Caco-2 (cell line): Measurements from ENCODE around the gene MPPED1. TPM values are rescaled to one million over a fixed set of nuclear protein-coding genes. Genes with fewer than 3 reads are reported as not detected.

Experiments used
- BruUV-seq: library from RNA; stranded (reverse); fragments of 400-500 nt; replicated peaks from 2 replicates; lab custom pipeline; 2021; lab: Mats Ljungman, UMichigan
- CTCF ChIA-PET: fragments of 300-600 bp; sonication (Branson Sonifier 250); formaldehyde crosslinking; loops from one replicate; lab custom pipeline; 2022; ENCODE audit warnings: antibody characterized with exemption; lab: Charles Lee
- POLR2A ChIA-PET: fragments of 300-600 bp; sonication (Branson Sonifier 250); formaldehyde crosslinking; loops from one replicate; lab custom pipeline; 2022; ENCODE audit warnings: antibody characterized with exemption; lab: Charles Lee
- DNase-seq, 2 experiments: peaks; one replicate each; pipeline versions ENCODE4 v3.0.0 to v3.0.0-alpha.2; 2020 to 2022
- H3K27me3 ChIP-seq: replicated peaks from 2 replicates; pipeline ENCODE4 v1.6.0; 2011; ENCODE audit warnings: low read length; ENCODE audit not compliant: control insufficient read depth, insufficient read depth
- H3K36me3 ChIP-seq: 2 replicates; pipeline ENCODE4 v1.5.1; 2011; ENCODE audit warnings: low read length; ENCODE audit not compliant: control insufficient read depth, insufficient read depth
- H3K4me1 ChIP-seq: fragments of 250-450 bp; sonication (Bioruptor Pico); 2 replicates; pipeline ENCODE4 v1.5.1; 2020; ENCODE audit warnings: mild to moderate bottlenecking
- H3K4me3 ChIP-seq: 2 replicates; pipeline ENCODE4 v1.5.1; 2011; ENCODE audit warnings: low read depth, mild to moderate bottlenecking, control low read depth, low read length
- H3K9me3 ChIP-seq: fragments of 250-450 bp; sonication (Bioruptor Pico); 2 replicates; pipeline ENCODE4 v1.5.1; 2020; ENCODE audit warnings: mild to moderate bottlenecking, moderate library complexity
- H3K27ac Mint-ChIP-seq: one replicate; pipeline ENCODE4 v1.8.0; 2022; ENCODE audit warnings: mixed read lengths; ENCODE audit not compliant: unreplicated experiment
- H3K27me3 Mint-ChIP-seq: one replicate; pipeline ENCODE4 v1.8.0; 2022; ENCODE audit warnings: mixed read lengths; ENCODE audit not compliant: insufficient read depth, unreplicated experiment
- H3K36me3 Mint-ChIP-seq: one replicate; pipeline ENCODE4 v1.8.0; 2022; ENCODE audit warnings: mild to moderate bottlenecking, mixed read lengths; ENCODE audit not compliant: insufficient read depth, unreplicated experiment
- H3K4me1 Mint-ChIP-seq: one replicate; pipeline ENCODE4 v1.8.0; 2022; ENCODE audit warnings: low read depth, mixed read lengths; ENCODE audit not compliant: unreplicated experiment
- H3K4me3 Mint-ChIP-seq: one replicate; pipeline ENCODE4 v1.8.0; 2022; ENCODE audit warnings: mild to moderate bottlenecking, moderate library complexity, mixed read lengths; ENCODE audit not compliant: unreplicated experiment
- H3K9me3 Mint-ChIP-seq: one replicate; pipeline ENCODE4 v1.8.0; 2022; ENCODE audit warnings: mixed read lengths; ENCODE audit not compliant: unreplicated experiment
- CTCF ChIP-seq, 2 experiments: fragments of 200-600 bp in 1 of 2; IDR thresholded peaks; 1 replicate in 1 of 2; 2 replicates in 1 of 2; pipeline versions ENCODE4 v1.5.1 to v1.8.0; 2011 to 2022; ENCODE audit warnings: antibody characterized with exemption in 1 of 2, control low read depth in 1 of 2, inconsistent platforms in 1 of 2, low read depth in 1 of 2, low read length in 1 of 2, mild to moderate bottlenecking in 1 of 2, moderate library complexity in 1 of 2; ENCODE audit not compliant: insufficient read depth in 1 of 2, severe bottlenecking in 1 of 2, unreplicated experiment in 1 of 2
- intact Hi-C: fragments of 100-400 bp; cut with micrococcal nuclease; formaldehyde crosslinking; loops from one replicate; pipeline ENCODE4 v1.10.0; 2022; ENCODE audit not compliant: unreplicated experiment
- total RNA-seq: library from RNA; stranded (reverse); gene quantifications from 2 replicates; pipeline ENCODE4 v1.2.3, GENCODE V29; 2022

MPPED1 gene
- total RNA-seq, 1 experiment from 2014 or later, result not detected

- no peak overlapping the region for H3K4me3 Mint-ChIP-seq
- CTCF ChIA-PET, result no interaction called here
- no peaks in the 10 kb centered on the region for H3K9me3 Mint-ChIP-seq
Observed at GRCh38 chr22:43434275-43434927, 22.6 kb downstream of the MPPED1 start.

GRCh38 chr22:43434928-43435311 is 23.1 kb downstream of the MPPED1 start:
- no peaks in the 10 kb centered on the region for H3K9me3 Mint-ChIP-seq
- no peak for TF ChIP-seq CTCF (IDR thresholded peaks at IDR 0.05; ENCODE audit: insufficient read depth in 1 of 2, low read depth in 1 of 2, low read length in 1 of 2, severe bottlenecking in 1 of 2, unreplicated experiment in 1 of 2)
- intact Hi-C loops, result no loop called here
- no TSS peak for BruUV-seq
- peaks cover 1% of the 10 kb centered on the region for H3K27me3 ChIP-seq
- H3K9me3 ChIP-seq, result no peaks in the 10 kb centered on the region
- POLR2A ChIA-PET, result no interaction called here
- H3K4me1 ChIP-seq, result no peaks in the 10 kb centered on the region
- H3K36me3 Mint-ChIP-seq, result no peaks in the 10 kb centered on the region
- H3K36me3 ChIP-seq, result no peaks in the 10 kb centered on the region
- no peak overlapping the region for H3K27ac Mint-ChIP-seq
- CTCF ChIA-PET, result interaction anchor here (0.6 kb wide), 1 partner anchor 455 kb away, joined by 3 read pairs; no protein-coding TSS in a partner anchor
- H3K4me3 Mint-ChIP-seq, result no peak overlapping the region
- no peak overlapping the region for H3K4me3 ChIP-seq
- H3K27me3 Mint-ChIP-seq, result peaks cover 44% of the 10 kb centered on the region
- H3K4me1 Mint-ChIP-seq, result no peaks in the 10 kb centered on the region
- no peak for DNase-seq

More at GRCh38 chr22:43434275-43434927, 22.6 kb downstream of the MPPED1 start:
- no peaks in the 10 kb centered on the region for H3K9me3 ChIP-seq
- intact Hi-C loops, result no loop called here
- H3K4me3 ChIP-seq, result no peak overlapping the region
- Mint-ChIP-seq H3K4me1 (no peaks in the 10 kb centered on the region), H3K27ac (no peak overlapping the region), H3K36me3 (no peaks in the 10 kb centered on the region), H3K27me3 (peaks cover 43% of the 10 kb centered on the region)
- POLR2A ChIA-PET, result no interaction called here
- no peak for TF ChIP-seq CTCF (IDR thresholded peaks at IDR 0.05; ENCODE audit: insufficient read depth in 1 of 2, low read depth in 1 of 2, low read length in 1 of 2, severe bottlenecking in 1 of 2, unreplicated experiment in 1 of 2)
- H3K27me3 ChIP-seq, result peaks cover 1% of the 10 kb centered on the region
- H3K4me1 ChIP-seq, result no peaks in the 10 kb centered on the region
- no TSS peak for BruUV-seq
- no peaks in the 10 kb centered on the region for H3K36me3 ChIP-seq
- no peak for DNase-seq

GRCh38 chr22:43435851-43436811 is 24.3 kb downstream of the MPPED1 start:
- no peak for DNase-seq
- Histone ChIP-seq H3K4me3 (no peak overlapping the region), H3K4me1 (no peaks in the 10 kb centered on the region), H3K9me3 (no peaks in the 10 kb centered on the region), H3K27me3 (no peaks in the 10 kb centered on the region; the same call in none of the 2 replicates), H3K36me3 (no peaks in the 10 kb centered on the region)
- Mint-ChIP-seq H3K4me3 (no peak overlapping the region), H3K9me3 (no peaks in the 10 kb centered on the region), H3K4me1 (no peaks in the 10 kb centered on the region), H3K27me3 (peaks cover 43% of the 10 kb centered on the region), H3K27ac (no peak overlapping the region), H3K36me3 (no peaks in the 10 kb centered on the region)
- no TSS peak for BruUV-seq
- intact Hi-C loops, result no loop called here
- POLR2A ChIA-PET, result no interaction called here
- CTCF ChIA-PET, result no interaction called here
- no peak for TF ChIP-seq CTCF (IDR thresholded peaks at IDR 0.05; ENCODE audit: insufficient read depth in 1 of 2, low read depth in 1 of 2, low read length in 1 of 2, severe bottlenecking in 1 of 2, unreplicated experiment in 1 of 2)
